ENCODE measurements around the gene OR51V1.
"Not testable (repeated sequence)": the region's sequence is repeated elsewhere in the genome, so short reads cannot be mapped to it uniquely, and the experiment has no call there.

- not testable (repeated sequence) for TF ChIP-seq CTCF (IDR thresholded peaks at IDR 0.05; ENCODE audit: low read depth, low read length, missing input control); RAD21 (IDR thresholded peaks at IDR 0.05); ATF3 (IDR thresholded peaks at IDR 0.05); MAX (IDR thresholded peaks at IDR 0.05); JUND (IDR thresholded peaks at IDR 0.05); GABPA (IDR thresholded peaks at IDR 0.05 in 1 of 2, conservative IDR thresholded peaks at IDR 0.05 in 1 of 2); REST (IDR thresholded peaks at IDR 0.05); TAF1 (conservative IDR thresholded peaks at IDR 0.05); ZBTB33 (IDR thresholded peaks at IDR 0.05); YY1 (IDR thresholded peaks at IDR 0.05); RXRA (IDR thresholded peaks at IDR 0.05); SP1 (IDR thresholded peaks at IDR 0.05); FOXA1 (IDR thresholded peaks at IDR 0.05); EGR1 (IDR thresholded peaks at IDR 0.05; ENCODE audit: low read depth in 2 of 2)
These were observed 34.6 kb downstream of the OR51V1 start for GRCh38 chr11:5165898-5166297.

Measured in liver (tissue), 3 donors.